ENCODE measurements around the gene NAAA. TPM values are rescaled to one million over a fixed set of nuclear protein-coding genes. Genes with fewer than 3 reads are reported as not detected.

NAAA gene
- 58.1 TPM for total RNA-seq
- polyA plus RNA-seq (ENCODE audit: insufficient read depth, low read depth, low replicate concordance) = 32.9 TPM
- long read RNA-seq, donor 1, partial matches to known transcripts = 0 of 1 reads
- long read RNA-seq, donor 1, other reads (novel, unspliced or antisense) = 0 of 1 reads
- long read RNA-seq, donor 2, partial matches to known transcripts = 0 of 3 reads
- long read RNA-seq, donor 2, other reads (novel, unspliced or antisense) = 0 of 3 reads
- long read RNA-seq, donor 3, partial matches to known transcripts = 0 of 2 reads
- long read RNA-seq, donor 3, other reads (novel, unspliced or antisense) = 0 of 2 reads
- long read RNA-seq, donor 4, partial matches to known transcripts = 0 of 2 reads
- long read RNA-seq, donor 4, other reads (novel, unspliced or antisense) = 0 of 2 reads
- long read RNA-seq, donor 5, partial matches to known transcripts = 0 of 1 reads
- long read RNA-seq, donor 5, other reads (novel, unspliced or antisense) = 0 of 1 reads
- long read RNA-seq, donor 6, partial matches to known transcripts = 0 of 3 reads
- long read RNA-seq, donor 6, other reads (novel, unspliced or antisense) = 0 of 3 reads
- long read RNA-seq, donor 7, transcript NAAA-201 (11 exons, 1,900 nt) = major isoform, 23 of 77 reads
- long read RNA-seq, donor 7, transcript NAAA-206 (9 exons, 1,300 nt) = minor isoform, 12 of 77 reads
- long read RNA-seq, donor 7, partial matches to known transcripts = 5 of 77 reads
- long read RNA-seq, donor 7, other reads (novel, unspliced or antisense) = 33 of 77 reads
- long read RNA-seq, donor 8 = 0 reads
- long read RNA-seq, donor 9 = 0 reads
- long read RNA-seq, donor 10, partial matches to known transcripts = 0 of 2 reads
- long read RNA-seq, donor 10, other reads (novel, unspliced or antisense) = 0 of 2 reads

DNA sequence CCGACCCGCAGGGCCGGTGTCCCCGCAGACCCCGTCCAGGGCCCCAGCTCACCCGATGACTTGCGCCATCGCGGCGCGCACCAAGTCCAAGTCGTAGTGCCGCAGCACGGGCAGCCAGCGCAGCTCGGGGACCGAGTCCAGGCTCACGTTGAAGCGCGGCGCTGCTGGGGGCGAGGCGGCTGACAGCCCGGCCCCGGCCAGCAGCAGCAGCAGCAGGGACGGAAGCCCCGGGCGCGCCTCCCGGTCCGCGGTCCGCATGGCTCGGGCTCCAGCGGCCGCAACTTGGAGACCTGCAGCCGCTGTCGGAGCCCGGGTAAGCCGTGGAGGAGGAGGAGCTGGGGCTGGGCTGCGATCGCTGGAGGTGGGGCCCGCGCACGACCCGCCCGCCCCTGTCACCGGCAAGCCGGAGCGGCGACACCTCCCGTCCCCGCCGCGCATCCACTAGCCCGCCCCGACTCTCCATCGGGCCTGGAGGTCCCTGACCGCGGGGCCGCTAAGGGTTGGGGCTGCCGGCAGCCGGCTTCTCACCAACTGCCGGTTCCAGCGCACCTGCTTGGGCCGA, at the start of gene NAAA:
TSS of gene NAAA (minus strand) at position 322 of the 562 bp plus-strand sequence. CDS start at position 258, 64 bp downstream.
- intact Hi-C loops (cut with DNase I) = no loop called here
- Histone ChIP-seq H3K4me1 (ENCODE audit: control insufficient read depth in 2 of 3, insufficient read depth in 2 of 3, low read depth in 1 of 3, low read length in 3 of 3) (no peaks in the 10 kb centered on the region), H3K36me3 (ENCODE audit: control insufficient read depth in 2 of 3, insufficient read depth in 3 of 3, low read length in 3 of 3) (peaks cover 0 to 3% (median 0%) of the 10 kb centered on the region in 3 donors), H3K27me3 (ENCODE audit: control insufficient read depth, insufficient read depth, low read length) (no peaks in the 10 kb centered on the region), H3K9ac (ENCODE audit: low read length in 3 of 3) (peak within 1 kb of the TSS; percentile 43 to 71 (median 46)), H3K9me3 (ENCODE audit: control insufficient read depth in 2 of 3, insufficient read depth in 1 of 3, low read length in 3 of 3) (no peaks in the 10 kb centered on the region), H3K4me3 (ENCODE audit: low read length in 3 of 3) (peak within 1 kb of the TSS; percentile 66 to 94 (median 87)), H3K27ac (ENCODE audit: low read depth in 2 of 2, low read length in 2 of 2) (peak within 1 kb of the TSS; percentile 71 to 81)
- TF ChIP-seq, protein P1, sequence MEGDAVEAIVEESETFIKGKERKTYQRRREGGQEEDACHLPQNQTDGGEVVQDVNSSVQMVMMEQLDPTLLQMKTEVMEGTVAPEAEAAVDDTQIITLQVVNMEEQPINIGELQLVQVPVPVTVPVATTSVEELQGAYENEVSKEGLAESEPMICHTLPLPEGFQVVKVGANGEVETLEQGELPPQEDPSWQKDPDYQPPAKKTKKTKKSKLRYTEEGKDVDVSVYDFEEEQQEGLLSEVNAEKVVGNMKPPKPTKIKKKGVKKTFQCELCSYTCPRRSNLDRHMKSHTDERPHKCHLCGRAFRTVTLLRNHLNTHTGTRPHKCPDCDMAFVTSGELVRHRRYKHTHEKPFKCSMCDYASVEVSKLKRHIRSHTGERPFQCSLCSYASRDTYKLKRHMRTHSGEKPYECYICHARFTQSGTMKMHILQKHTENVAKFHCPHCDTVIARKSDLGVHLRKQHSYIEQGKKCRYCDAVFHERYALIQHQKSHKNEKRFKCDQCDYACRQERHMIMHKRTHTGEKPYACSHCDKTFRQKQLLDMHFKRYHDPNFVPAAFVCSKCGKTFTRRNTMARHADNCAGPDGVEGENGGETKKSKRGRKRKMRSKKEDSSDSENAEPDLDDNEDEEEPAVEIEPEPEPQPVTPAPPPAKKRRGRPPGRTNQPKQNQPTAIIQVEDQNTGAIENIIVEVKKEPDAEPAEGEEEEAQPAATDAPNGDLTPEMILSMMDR (IDR thresholded peaks at IDR 0.05; ENCODE audit: borderline replicate concordance, extremely low read depth, insufficient read depth) = peak; percentile 34
- peak; percentile 70 to 97 (median 83) for DNase-seq
- no peak for FAIRE-seq

DNA sequence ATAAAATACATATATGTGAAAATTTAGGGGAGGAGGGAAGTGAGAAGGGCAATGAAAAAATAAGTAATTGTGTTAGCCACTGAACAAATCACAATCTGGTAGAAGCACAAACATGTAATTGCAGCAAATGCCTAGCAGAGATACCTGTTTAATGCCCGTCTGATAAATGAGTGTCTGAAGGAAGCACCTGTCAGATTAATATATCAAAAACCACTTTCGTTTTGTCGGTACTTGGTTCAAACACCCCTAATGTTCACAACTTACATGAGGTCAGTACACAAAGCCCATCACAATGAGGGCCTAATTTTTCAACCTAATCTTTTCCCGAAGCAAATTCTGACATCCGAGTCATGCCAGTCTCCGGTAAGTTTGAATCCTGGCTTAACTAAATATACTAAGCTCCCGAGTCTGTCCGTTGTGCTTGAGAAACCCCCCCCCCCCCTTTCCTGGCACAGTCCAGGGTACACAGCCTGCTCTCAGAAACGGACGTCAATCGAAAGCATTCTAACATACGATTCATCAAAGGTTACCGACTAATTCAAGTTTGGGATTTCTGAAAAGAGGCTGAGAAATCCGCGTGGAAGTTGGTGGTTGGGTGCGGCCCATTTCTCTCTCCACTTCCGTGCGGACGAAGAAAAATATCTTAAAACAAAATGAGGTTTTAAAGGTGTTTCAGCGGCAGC, 49.2 kb upstream of the NAAA start:
- intact Hi-C loops (cut with DNase I) = no loop called here
- Histone ChIP-seq H3K36me3 (ENCODE audit: control insufficient read depth in 2 of 3, insufficient read depth in 3 of 3, low read length in 3 of 3) (no peaks in the 10 kb centered on the region), H3K4me3 (ENCODE audit: low read length in 3 of 3) (peak overlapping the region; percentile 89 to 94 (median 89)), H3K9ac (ENCODE audit: low read length in 3 of 3) (peak overlapping the region; percentile 82 to 85 (median 83)), H3K4me1 (ENCODE audit: control insufficient read depth in 2 of 3, insufficient read depth in 2 of 3, low read depth in 1 of 3, low read length in 3 of 3) (peaks cover 0 to 6% (median 0%) of the 10 kb centered on the region in 3 donors), H3K9me3 (ENCODE audit: control insufficient read depth in 2 of 3, insufficient read depth in 1 of 3, low read length in 3 of 3) (no peaks in the 10 kb centered on the region), H3K27me3 (ENCODE audit: control insufficient read depth, insufficient read depth, low read length) (no peaks in the 10 kb centered on the region), H3K27ac (ENCODE audit: low read depth in 2 of 2, low read length in 2 of 2) (no peak overlapping the region)
- DNase-seq = peak in 2 of 5 donors; percentile 14 to 25
- FAIRE-seq = no peak
- TF ChIP-seq, protein P1 (IDR thresholded peaks at IDR 0.05; ENCODE audit: borderline replicate concordance, extremely low read depth, insufficient read depth) = no peak

GRCh38 chr4:75985116-75985515, 44.3 kb upstream of the NAAA start:
- no peak overlapping the region for H3K4me3 ChIP-seq (ENCODE audit: low read length in 3 of 3)
- no peak for FAIRE-seq
- H3K36me3 ChIP-seq (ENCODE audit: control insufficient read depth in 2 of 3, insufficient read depth in 3 of 3, low read length in 3 of 3) = peaks cover 0 to 5% (median 0%) of the 10 kb centered on the region in 3 donors
- no peak for DNase-seq
- no peaks in the 10 kb centered on the region for H3K27me3 ChIP-seq (ENCODE audit: control insufficient read depth, insufficient read depth, low read length)
- H3K9ac ChIP-seq (ENCODE audit: low read length in 3 of 3) = no peak overlapping the region
- H3K4me1 ChIP-seq (ENCODE audit: control insufficient read depth in 2 of 3, insufficient read depth in 2 of 3, low read depth in 1 of 3, low read length in 3 of 3) = peaks cover 0 to 6% (median 0%) of the 10 kb centered on the region in 3 donors
- H3K27ac ChIP-seq (ENCODE audit: low read depth in 2 of 2, low read length in 2 of 2) = no peak overlapping the region
- no peaks in the 10 kb centered on the region for H3K9me3 ChIP-seq (ENCODE audit: control insufficient read depth in 2 of 3, insufficient read depth in 1 of 3, low read length in 3 of 3)
- intact Hi-C loops (cut with DNase I) = no loop called here
- TF ChIP-seq, protein P1 (IDR thresholded peaks at IDR 0.05; ENCODE audit: borderline replicate concordance, extremely low read depth, insufficient read depth) = no peak

All from kidney (tissue), 22 donors.